Trophoblast cell (in vitro differentiated cells and primary cell): Measurements from ENCODE around the gene ARHGAP6.

Source experiments
- DNase-seq, 2 donors: peaks; one replicate each; pipeline ENCODE4 v3.0.0-alpha.2; 2016
- H2AFZ ChIP-seq: 2 replicates; pipeline ENCODE4 v1.6.1; 2013; ENCODE audit warnings: low read length, moderate library complexity, mild to moderate bottlenecking; ENCODE audit not compliant: insufficient read depth, poor library complexity
- H2AK5ac ChIP-seq: 2 replicates; pipeline ENCODE4 v1.6.1; 2013; ENCODE audit warnings: mild to moderate bottlenecking, low read length
- H2BK120ac ChIP-seq: 2 replicates; pipeline ENCODE4 v1.6.1; 2013; ENCODE audit warnings: low read length, mild to moderate bottlenecking, moderate library complexity; ENCODE audit not compliant: insufficient read depth, poor library complexity
- H2BK12ac ChIP-seq: 2 replicates; pipeline ENCODE4 v1.6.1; 2013; ENCODE audit warnings: mild to moderate bottlenecking, low read length, moderate library complexity
- H2BK5ac ChIP-seq: 2 replicates; pipeline ENCODE4 v1.6.1; 2013; ENCODE audit warnings: low read length, low read depth, moderate library complexity, mild to moderate bottlenecking; ENCODE audit not compliant: poor library complexity
- H3K14ac ChIP-seq: 2 replicates; pipeline ENCODE4 v1.6.1; 2013; ENCODE audit warnings: mild to moderate bottlenecking, low read length
- H3K18ac ChIP-seq: 2 replicates; pipeline ENCODE4 v1.6.1; 2013; ENCODE audit warnings: mild to moderate bottlenecking, low read length
- H3K23ac ChIP-seq: 2 replicates; pipeline ENCODE4 v1.6.1; 2013; ENCODE audit warnings: low read length
- H3K27ac ChIP-seq: 2 replicates; pipeline ENCODE4 v1.5.1; 2013; ENCODE audit warnings: low read depth, mild to moderate bottlenecking, inconsistent platforms, low read length, moderate library complexity
- H3K27me3 ChIP-seq: 2 replicates; pipeline ENCODE4 v1.6.1; 2013; ENCODE audit warnings: inconsistent platforms, mild to moderate bottlenecking, low read length, moderate library complexity; ENCODE audit not compliant: insufficient read depth
- H3K36me3 ChIP-seq, 2 experiments: 1 replicate in 1 of 2; 2 replicates in 1 of 2; pipeline ENCODE4 v1.6.1; 2013; ENCODE audit warnings: low read length in 2 of 2, mild to moderate bottlenecking in 2 of 2, moderate library complexity in 1 of 2; ENCODE audit not compliant: insufficient read depth in 2 of 2, control insufficient read depth in 1 of 2
- H3K4ac ChIP-seq: 2 replicates; pipeline ENCODE4 v1.6.1; 2013; ENCODE audit warnings: low read depth, mild to moderate bottlenecking, low read length, moderate library complexity
- H3K4me1 ChIP-seq, 2 experiments: 1 replicate in 1 of 2; 2 replicates in 1 of 2; pipeline ENCODE4 v1.6.1; 2013; ENCODE audit warnings: low read length in 2 of 2, mild to moderate bottlenecking in 2 of 2, moderate library complexity in 1 of 2; ENCODE audit not compliant: insufficient read depth in 2 of 2, control insufficient read depth in 1 of 2
- H3K4me2 ChIP-seq: 2 replicates; pipeline ENCODE4 v1.6.1; 2013; ENCODE audit warnings: inconsistent platforms, mild to moderate bottlenecking, low read length, moderate library complexity
- H3K4me3 ChIP-seq: 2 replicates; pipeline ENCODE4 v1.5.1; 2013; ENCODE audit warnings: mild to moderate bottlenecking, low read depth, low read length, inconsistent platforms
- H3K79me1 ChIP-seq: one replicate; pipeline ENCODE4 v1.6.1; 2013; ENCODE audit warnings: low read length
- H3K79me2 ChIP-seq: 2 replicates; pipeline ENCODE4 v1.6.1; 2013; ENCODE audit warnings: low read length, mild to moderate bottlenecking; ENCODE audit not compliant: control insufficient read depth, insufficient read depth, poor library complexity
- H3K9ac ChIP-seq: 2 replicates; pipeline ENCODE4 v1.6.1; 2013; ENCODE audit warnings: mild to moderate bottlenecking, low read length
- H3K9me3 ChIP-seq: 2 replicates; pipeline ENCODE4 v1.6.1; 2013; ENCODE audit warnings: low read depth, mild to moderate bottlenecking, control low read depth, inconsistent platforms, low read length; ENCODE audit not compliant: insufficient read depth
- H4K12ac ChIP-seq: 2 replicates; pipeline ENCODE4 v1.6.1; 2013; ENCODE audit warnings: low read depth, mild to moderate bottlenecking, low read length, moderate library complexity
- H4K8ac ChIP-seq: 2 replicates; pipeline ENCODE4 v1.6.1; 2013; ENCODE audit warnings: low read depth, mild to moderate bottlenecking, low read length, moderate library complexity
- H4K91ac ChIP-seq: one replicate; pipeline ENCODE4 v1.6.1; 2013; ENCODE audit warnings: low read depth, mild to moderate bottlenecking, low read length, moderate library complexity
- WGBS: extraction: QIAGEN DNeasy Blood & Tissue Kit; methylation state at CpG from one replicate; pipeline ENCODE4 v1.1.7; 2013; ENCODE audit warnings: missing lambda C conversion rate; ENCODE audit not compliant: insufficient read length, insufficient coverage; ENCODE audit errors: extremely low coverage; 5-methylcytosine and 5-hydroxymethylcytosine counted together

The ARHGAP6 gene

GRCh38 chrX:11138498-11139390 lies 527.0 kb downstream of the ARHGAP6 start:
- Histone ChIP-seq H3K4me2 (no peak overlapping the region), H2AK5ac (no peak overlapping the region), H3K9ac (no peak overlapping the region), H2BK12ac (no peak overlapping the region), H3K27me3 (no peaks in the 10 kb centered on the region), H3K18ac (no peak overlapping the region), H4K12ac (no peak overlapping the region), H3K4ac (no peak overlapping the region), H3K27ac (no peak overlapping the region), H3K79me2 (no peaks in the 10 kb centered on the region), H3K4me1 (no peaks in the 10 kb centered on the region), H3K36me3 (no peaks in the 10 kb centered on the region), H3K23ac (no peak overlapping the region), H4K8ac (no peak overlapping the region), H3K79me1 (no peaks in the 10 kb centered on the region), H3K9me3 (no peaks in the 10 kb centered on the region), H4K91ac (no peak overlapping the region), H2AFZ (no peak overlapping the region), H2BK120ac (no peak overlapping the region), H2BK5ac (no peak overlapping the region), H3K4me3 (no peak overlapping the region), H3K14ac (no peak overlapping the region)
- no CpG with 5 or more reads among the region's 56 CpGs for WGBS
- no peak for DNase-seq

GRCh38 chrX:11137543-11138139 lies 528.1 kb downstream of the ARHGAP6 start:
- Histone ChIP-seq H2BK5ac (no peak overlapping the region), H2BK120ac (no peak overlapping the region), H3K27ac (no peak overlapping the region), H3K9ac (no peak overlapping the region), H3K79me1 (no peaks in the 10 kb centered on the region), H3K79me2 (no peaks in the 10 kb centered on the region), H2AK5ac (no peak overlapping the region), H4K8ac (no peak overlapping the region), H3K27me3 (no peaks in the 10 kb centered on the region), H3K4me2 (no peak overlapping the region), H4K91ac (no peak overlapping the region), H3K4me3 (no peak overlapping the region), H3K9me3 (no peaks in the 10 kb centered on the region), H2BK12ac (no peak overlapping the region), H3K4ac (no peak overlapping the region), H3K18ac (no peak overlapping the region), H3K36me3 (no peaks in the 10 kb centered on the region), H3K4me1 (no peaks in the 10 kb centered on the region), H3K14ac (no peak overlapping the region), H4K12ac (no peak overlapping the region), H2AFZ (no peak overlapping the region), H3K23ac (no peak overlapping the region)
- WGBS, result no CpG with 5 or more reads among the region's 6 CpGs
- peak in 1 of 2 donors; percentile 85 for DNase-seq

GRCh38 chrX:11135564-11136185 lies 530.0 kb downstream of the ARHGAP6 start:
- Histone ChIP-seq H2BK120ac (no peak overlapping the region), H2AFZ (no peak overlapping the region), H3K4ac (no peak overlapping the region), H2AK5ac (no peak overlapping the region), H3K36me3 (no peaks in the 10 kb centered on the region), H3K4me1 (no peaks in the 10 kb centered on the region), H3K9me3 (no peaks in the 10 kb centered on the region), H4K8ac (no peak overlapping the region), H4K12ac (no peak overlapping the region), H2BK5ac (no peak overlapping the region), H3K9ac (no peak overlapping the region), H3K4me2 (no peak overlapping the region), H3K27me3 (no peaks in the 10 kb centered on the region), H3K18ac (no peak overlapping the region), H4K91ac (no peak overlapping the region), H3K23ac (no peak overlapping the region), H3K79me1 (no peaks in the 10 kb centered on the region), H2BK12ac (no peak overlapping the region), H3K4me3 (no peak overlapping the region), H3K14ac (no peak overlapping the region), H3K79me2 (no peaks in the 10 kb centered on the region), H3K27ac (no peak overlapping the region)
- DNase-seq, result no peak
- WGBS, result no CpG with 5 or more reads among the region's 2 CpGs

DNA sequence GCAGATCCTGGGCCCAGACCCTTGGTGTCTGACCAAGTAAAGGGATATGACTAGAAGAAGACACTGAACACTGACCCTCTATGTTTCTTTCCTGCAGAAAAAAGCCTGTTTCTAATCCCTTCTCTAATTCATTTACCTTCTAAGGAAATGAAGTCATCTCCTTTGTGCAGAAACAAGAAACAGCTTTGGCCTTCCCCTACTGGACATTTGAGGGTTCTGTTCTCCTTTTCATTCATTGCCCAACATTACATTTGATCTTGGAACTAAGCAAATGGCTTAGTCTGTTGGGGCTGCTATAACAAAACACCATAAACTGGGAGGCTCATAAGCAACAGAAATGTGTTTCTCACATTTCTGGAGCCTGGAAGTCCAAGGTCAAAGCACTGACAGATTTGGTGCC lies 534.6 kb downstream of the ARHGAP6 start:
- Histone ChIP-seq H3K4me2 (no peak overlapping the region), H3K18ac (no peak overlapping the region), H2BK12ac (no peak overlapping the region), H3K4me3 (no peak overlapping the region), H3K27ac (no peak overlapping the region), H3K27me3 (no peaks in the 10 kb centered on the region), H3K4me1 (no peaks in the 10 kb centered on the region), H4K8ac (no peak overlapping the region), H3K14ac (no peak overlapping the region), H2BK120ac (no peak overlapping the region), H3K23ac (no peak overlapping the region), H3K4ac (no peak overlapping the region), H3K79me1 (no peaks in the 10 kb centered on the region), H3K9me3 (no peaks in the 10 kb centered on the region), H3K9ac (no peak overlapping the region), H4K91ac (no peak overlapping the region), H3K79me2 (no peaks in the 10 kb centered on the region), H2AFZ (no peak overlapping the region), H2AK5ac (no peak overlapping the region), H2BK5ac (no peak overlapping the region), H4K12ac (no peak overlapping the region), H3K36me3 (no peaks in the 10 kb centered on the region)
- DNase-seq, result no peak
